HG03045 (cell line): Measurements from ENCODE around the gene MGAT4A.
"Not testable (repeated sequence)": the region's sequence is repeated elsewhere in the genome, so short reads cannot be mapped to it uniquely, and the experiment has no call there.

ENCODE experiments used
- ATAC-seq: cut with Tn5 transposase; IDR thresholded peaks from one replicate; pipeline ENCODE4 v1.9.1; 2021; ENCODE audit warnings: mild to moderate bottlenecking, moderate library complexity; ENCODE audit not compliant: unreplicated experiment

MGAT4A gene

DNA sequence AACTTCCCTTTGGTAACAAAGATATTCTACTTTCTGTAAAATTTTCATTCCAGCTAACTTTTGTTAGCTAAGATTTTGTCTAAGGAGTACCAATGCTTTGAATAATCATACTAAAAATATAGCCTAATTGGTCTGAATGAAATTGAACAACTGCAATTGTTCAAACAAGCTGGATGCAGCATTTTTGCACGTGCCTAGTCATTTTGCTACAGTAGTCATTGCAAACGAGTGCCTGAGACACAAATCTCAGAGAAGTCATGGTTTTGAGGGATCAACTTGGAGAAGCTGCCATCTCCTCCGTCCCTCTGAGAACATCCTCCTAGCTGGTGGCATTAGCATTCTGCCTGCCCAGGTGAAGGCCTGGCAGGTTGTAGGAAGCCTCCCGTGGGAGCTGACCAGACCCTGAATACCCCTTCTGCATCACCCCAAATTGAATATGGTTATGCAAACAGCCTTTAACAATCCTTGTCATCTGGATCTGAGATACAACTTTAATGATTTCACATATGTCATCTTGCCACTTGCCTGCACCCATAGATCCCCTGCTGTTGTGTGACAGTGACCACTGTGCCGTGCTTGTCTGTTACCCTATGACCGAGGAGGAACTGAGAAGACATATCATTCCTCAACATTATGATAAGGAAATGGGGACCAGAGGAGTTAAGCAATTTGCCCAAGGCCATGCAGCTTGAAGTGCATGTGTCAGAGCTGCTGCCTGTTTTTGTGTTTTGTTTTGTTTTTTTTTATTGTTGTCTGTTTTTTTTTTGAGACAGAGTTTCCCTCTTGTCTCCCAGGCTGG lies 29.1 kb upstream of the MGAT4A start:
- no peak for ATAC-seq

DNA sequence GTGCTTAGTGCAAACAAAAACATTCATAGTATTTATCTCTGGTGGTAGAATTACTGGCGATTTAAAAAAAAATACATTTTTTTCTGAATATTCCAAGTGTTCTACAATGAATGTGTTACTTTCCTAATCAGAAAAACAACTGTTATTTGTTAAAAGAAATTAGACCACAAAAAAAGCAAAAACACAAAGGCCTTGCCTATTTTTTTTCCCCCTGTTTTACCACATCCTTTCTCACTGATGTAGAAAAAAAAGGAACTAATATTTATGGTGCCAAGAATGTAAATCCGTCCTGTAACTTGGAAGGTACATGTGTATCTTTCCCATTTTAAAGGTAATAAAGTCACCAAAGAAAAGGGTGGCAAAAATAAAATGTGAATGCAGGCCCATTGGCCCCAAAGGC lies 28.4 kb upstream of the MGAT4A start:
- no peak for ATAC-seq

DNA sequence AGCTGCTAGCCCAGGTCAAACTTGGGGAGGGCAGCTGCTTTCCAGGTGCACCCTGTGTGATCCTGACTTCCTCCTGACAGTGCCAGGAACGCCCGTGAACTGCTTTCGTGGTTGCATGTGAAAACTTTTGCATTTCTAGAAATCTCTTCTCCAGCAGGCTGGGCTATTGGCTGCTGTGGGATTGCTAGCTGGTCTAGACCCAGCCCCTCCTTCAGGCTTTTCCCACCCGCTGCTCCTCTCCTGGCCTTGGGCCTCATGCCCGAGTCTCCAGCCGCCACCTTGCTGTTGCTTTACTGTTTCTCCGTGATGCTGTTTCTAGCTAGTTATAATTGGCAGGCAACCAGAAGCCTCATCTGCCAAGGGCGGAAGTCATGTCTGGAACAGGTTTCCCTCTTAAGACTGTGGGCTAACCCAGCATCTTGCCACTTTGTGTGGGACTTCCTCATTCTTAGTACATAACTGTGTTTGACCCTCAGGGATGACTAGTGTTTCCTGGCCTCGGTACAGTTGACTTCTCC lies 27.0 kb upstream of the MGAT4A start:
- ATAC-seq: peak; percentile 73

DNA sequence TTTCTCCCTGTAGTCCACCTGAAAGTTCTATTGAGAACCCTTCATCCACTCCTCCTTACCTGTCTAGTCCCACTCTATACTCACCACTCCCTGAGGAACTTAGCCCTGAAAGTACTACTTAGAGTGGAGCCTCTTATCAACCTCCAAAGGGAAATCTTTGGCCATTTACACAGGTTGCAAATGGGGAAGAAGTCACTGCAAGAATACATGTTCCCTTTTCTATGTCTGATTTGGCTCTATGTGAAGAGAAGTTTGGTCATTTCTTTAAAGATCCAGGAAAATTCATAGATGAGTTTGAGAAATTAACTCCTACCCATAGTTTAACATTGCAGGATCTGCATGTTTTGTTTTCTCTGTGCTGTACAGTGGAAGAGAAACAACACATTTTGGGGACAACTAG lies 22.9 kb upstream of the MGAT4A start:
- ATAC-seq: no peak

DNA sequence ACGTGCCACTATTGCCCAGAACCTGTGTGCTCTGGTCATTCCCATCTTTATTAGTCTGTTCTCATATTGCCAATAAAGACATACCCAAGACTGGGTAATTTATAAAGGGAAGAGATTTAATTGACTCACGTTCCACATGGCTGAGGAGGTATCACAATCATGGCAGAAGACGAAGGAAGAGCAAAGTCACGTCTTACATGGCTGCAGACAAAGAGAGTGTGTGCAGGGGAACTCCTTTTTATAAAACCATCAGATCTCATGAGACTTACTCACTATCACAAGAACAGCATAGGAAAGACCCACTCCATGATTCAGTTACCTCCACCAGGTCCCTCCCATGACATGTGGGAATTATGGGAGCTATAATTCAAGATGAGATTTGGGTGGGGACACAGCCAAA lies 21.8 kb upstream of the MGAT4A start:
- not testable (repeated sequence) for ATAC-seq

DNA sequence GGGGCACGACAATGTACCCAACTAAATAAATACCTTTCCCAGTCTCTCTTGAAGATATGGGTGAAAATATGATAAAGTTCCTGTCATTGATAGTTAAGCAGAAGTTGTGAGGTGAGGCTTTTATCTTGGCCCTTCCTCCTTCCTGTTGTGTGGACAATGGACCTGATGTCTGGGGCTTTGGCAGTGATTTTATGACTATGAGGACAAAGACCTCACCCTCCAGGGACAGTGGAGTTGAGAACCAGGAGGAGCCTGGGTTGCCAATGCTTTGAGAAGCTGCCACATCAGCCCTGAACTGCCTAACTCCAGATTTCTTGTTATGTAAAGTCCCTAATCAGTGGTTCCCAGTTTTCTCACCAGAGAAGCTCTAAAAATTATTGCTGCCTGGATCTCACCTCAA lies 20.8 kb upstream of the MGAT4A start:
- no peak for ATAC-seq

DNA sequence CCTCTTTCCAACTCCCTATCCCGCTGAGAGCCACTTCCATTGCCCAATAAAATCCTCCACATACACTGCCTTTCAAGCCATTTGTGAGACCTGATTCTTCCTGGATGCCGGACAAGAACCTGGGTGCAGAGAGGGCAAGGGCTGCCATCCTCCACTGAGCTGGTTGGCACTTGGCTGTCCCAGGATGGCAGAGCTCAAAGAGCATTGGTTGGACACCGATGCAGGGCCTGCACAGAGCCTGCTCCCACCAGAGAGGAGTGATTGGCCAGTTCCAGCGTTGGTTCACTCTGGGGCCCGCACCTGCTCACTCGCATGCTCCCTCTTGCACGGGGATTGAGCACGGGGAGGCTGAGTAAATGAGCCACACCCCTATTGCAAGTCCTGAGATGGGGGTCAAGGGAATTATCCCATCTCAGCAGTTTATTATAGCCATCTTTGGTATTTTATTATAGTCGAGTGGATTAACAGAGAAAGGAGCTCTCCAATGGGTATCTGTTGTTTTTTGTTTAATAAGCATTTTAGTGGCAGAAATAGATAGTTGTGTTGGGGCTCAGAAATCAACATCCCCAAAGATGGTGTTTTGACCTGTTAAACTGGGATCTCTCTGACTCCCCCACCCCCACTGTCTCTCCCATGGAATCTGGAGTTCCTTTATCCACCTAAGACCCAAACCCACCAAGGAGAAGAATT lies 19.8 kb upstream of the MGAT4A start:
- ATAC-seq: no peak

DNA sequence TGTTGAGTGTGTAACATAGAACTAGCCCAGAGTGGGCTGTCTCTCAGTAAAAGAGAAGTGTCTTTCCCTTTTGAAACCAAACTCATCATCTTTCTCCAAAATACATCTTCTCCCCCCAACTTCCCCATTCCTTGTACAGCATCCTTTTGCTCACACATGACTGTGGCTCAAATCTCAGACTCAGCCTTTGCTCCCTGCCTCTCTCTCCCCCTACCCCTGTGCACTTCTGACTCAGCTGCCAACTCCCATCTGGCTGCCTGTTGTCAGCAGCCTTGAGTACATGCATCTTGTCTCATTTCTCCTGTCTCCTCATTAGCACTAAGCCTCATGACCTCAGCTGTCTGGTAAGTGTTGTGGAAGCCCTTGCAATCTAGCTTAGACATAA lies 18.1 kb upstream of the MGAT4A start:
- peak; percentile 61 for ATAC-seq

DNA sequence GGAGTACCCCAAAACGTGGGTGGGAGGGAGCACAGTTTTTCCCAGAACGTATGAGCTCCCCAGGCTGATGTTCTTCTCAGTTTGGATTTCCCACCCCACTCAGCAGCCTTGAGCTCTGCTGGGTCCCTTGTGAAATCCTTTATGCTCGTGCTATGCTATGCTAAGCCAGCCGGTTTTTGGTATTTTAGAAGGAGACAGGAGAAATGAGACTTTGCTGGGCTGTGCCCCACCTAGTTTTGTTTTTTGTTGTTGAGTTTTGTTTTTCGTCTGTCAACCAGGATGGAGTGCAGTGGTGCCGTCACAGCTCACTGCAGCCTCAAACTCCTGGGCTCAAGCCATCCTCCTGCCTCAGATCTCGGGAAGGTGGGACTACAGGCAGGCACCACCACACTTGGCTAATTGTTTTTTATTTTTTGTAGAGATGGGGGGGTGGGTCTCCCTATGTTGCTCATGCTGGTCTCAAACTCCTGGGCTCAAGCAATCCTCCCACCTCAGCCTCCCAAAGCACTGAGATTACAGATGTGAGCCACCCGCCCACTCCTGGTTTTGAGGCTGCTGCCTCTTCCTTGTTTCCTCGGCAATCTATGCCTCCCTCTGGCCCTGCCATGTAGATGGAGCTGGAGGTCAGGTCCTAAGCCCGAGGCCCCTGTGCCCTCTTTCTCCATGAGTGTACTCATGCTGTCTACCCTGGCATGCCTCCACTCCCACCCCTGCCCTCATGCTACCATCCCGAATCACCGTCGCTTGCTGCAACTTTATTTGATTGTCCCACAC lies 17.5 kb upstream of the MGAT4A start:
- ATAC-seq: peak; percentile 45

DNA sequence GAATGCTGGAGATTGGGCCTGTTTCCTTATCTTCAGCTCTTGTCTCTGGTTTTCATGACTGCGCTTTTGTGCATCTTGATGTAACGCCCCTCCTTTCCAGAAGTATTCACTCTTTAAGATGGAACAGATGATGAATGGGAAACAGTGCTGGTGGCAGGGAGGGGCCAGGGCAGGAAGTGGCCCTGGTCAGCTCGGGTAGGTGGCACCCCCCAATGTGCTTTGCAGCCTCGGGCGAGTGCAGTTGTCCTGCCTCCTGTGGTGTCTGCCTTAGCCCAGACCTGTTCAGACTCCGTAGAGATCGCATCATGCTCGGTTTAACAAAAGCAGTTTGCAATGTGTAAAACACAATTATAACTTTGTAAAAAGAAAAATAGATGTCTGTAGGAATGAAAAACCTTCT lies 17.0 kb upstream of the MGAT4A start:
- ATAC-seq: no peak

DNA sequence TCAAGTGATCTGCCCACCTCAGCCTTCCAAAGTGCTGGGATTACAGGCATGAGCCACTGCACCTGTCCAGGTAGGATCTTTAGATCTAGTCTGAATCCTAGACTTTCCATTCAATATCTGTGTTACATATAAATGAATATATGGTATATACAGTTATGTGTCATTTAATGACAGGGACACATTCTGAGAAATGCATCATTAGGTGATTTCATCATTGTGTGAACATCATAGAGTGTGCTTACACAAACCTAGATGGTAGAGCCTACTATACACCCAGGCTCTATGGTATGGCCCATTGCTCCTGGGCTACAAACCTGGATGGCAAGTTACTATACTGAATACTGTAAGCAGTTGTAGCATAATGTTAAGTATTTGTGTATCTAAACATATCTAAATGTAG lies 15.5 kb upstream of the MGAT4A start:
- ATAC-seq: no peak

DNA sequence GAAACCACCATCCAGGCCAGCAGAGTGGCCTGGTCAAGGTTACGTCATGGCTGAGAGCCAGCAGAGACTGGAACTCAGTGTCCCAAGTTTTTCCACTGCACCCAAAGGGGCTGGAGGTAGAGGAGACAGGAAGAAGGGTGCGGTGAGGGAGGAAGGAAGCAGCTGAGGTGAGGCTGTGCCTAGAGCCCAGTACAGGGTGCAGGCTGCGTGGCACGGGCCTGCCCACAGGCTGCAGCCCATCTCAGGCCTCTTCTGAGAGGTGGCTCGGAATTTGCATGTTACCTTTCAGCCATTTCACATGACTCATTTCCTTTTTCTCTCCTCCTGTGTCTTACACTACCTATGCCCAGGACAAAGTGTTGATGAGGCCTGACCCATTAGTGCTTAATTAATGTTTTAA lies 13.7 kb upstream of the MGAT4A start:
- ATAC-seq: no peak

DNA sequence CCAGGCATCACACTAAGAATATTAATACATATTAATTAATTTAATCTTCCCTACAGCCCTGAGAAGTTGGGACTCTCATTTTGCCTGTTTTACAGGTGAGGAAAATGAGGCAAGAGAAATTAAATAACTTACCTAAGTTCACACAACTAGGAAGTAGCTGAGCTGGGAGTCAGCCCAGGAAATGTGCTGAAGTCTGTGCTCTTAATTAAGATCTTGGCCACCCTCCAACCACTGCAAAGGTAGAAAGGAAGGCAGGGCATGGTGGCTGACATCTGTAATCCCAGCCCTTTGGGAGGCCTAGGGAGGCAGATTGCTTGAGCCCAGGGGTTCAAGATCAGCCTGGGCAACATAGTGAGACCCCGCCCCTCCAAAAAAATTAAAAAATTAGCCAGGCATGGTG lies 12.9 kb upstream of the MGAT4A start:
- no peak for ATAC-seq

DNA sequence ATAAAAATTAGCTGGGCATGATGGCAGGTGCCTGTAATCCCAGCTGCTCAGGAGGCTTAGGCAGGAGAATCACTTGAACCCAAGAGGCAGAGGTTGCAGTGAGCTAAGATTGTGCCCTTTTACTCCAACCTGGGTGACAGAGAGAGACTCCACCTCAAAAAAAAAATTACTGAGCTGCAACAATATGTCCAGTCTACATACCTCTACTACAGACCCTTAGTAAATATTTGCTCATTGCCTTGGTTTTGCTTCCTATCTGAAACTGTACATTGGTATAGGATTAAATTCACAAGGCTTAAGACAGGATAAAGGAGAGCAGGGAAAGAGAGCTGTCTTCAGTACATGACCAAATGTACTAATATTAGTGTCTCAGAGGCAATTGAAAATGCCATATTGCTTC lies 8.1 kb upstream of the MGAT4A start:
- ATAC-seq: no peak

DNA sequence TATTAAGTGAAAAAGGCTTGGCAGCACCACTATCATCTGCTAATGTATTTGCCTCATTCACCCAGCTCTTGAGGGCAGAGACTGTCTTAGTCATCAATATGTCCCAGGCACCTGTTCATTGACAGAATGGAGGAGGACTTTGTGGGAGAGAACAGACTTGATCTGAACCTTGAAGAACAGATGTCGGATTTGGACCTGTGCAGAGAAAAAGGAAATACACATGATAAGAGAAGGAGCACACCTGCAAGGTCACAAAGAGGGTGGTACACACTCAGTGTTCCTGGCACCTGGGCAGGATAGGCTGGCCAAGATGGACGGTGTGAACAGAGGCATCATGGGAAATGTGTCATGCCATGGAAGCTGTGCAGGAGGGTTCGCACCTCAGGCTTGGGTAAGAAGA lies 7.4 kb upstream of the MGAT4A start:
- no peak for ATAC-seq

DNA sequence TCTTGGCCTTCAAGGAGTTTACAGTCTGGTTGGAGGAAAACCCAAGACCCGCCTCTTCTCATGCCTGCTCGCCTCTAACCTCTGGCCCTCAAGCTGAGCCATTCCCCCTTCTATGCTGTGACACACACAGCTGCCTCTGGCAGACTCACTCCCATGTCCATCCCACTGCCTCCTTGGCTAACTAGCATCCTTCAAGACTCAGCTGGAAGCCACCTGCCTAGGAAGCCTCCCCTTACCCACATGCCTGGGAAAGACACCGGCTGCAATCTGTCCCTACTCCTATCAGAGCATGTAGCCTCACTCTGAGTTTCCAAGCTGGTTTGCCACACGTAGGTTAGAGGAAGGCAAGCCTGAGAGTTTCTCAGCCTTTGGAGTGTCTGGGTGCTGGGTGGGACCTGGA lies 6.9 kb upstream of the MGAT4A start:
- ATAC-seq: no peak

DNA sequence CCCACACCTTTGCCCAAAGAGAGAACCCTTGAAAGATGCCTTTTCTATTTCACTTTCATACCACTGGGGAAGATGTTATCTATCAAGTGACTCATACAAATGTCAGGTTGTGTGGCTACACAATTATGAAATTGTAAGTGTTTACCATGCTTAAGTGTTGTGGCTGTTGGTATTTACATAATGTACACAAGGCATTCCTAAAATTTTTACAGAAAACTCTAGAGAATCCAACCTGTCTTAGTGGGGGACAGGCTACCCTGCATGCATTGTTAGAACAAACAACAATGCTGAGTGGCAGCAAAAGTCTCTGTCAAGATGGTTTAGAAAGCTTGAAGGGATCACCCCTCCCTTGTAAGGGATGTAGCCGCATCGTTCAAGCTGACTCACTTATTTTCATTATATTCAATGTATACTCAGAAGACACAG lies 5.5 kb upstream of the MGAT4A start:
- no peak for ATAC-seq

DNA sequence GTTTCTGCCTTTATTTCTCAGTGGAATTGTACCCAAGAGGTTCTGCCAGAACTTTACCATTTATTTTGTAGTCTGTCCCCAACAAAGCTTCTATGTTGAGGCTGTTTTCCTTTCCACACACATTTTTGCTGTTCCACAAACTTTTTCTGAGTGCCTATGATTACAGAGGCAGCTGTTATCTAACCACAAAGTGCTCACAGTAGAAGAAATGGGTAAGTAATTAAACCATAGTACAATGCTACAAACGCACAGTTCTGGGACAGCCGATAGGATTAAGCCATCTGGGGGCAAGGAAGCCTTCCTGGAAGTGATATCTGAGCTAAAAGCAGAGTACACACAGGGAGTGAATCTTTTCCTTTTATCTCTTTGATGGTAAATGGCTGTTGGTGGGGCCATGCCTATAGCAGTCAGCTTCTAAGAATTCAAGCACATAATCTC lies 3.9 kb upstream of the MGAT4A start:
- ATAC-seq: no peak

DNA sequence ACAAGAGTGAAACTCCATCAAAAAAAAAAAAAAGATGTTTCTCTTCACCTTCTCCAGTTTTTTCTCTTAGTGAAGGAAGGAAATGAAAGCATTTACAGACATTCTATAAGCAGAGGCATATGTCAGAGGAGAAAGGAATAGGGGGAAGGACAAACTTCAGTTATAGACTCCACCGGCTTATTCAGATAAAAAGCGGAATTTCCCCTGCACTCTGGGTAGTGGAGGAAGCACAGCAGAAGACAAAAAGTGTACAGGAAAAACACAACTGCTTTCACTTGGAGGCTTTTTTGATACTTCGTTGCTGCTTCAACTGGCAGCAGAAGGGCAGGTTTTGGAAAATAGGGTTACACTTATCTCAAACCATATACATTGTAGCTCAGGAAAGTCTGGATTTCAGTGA lies 3.2 kb upstream of the MGAT4A start:
- ATAC-seq: no peak

DNA sequence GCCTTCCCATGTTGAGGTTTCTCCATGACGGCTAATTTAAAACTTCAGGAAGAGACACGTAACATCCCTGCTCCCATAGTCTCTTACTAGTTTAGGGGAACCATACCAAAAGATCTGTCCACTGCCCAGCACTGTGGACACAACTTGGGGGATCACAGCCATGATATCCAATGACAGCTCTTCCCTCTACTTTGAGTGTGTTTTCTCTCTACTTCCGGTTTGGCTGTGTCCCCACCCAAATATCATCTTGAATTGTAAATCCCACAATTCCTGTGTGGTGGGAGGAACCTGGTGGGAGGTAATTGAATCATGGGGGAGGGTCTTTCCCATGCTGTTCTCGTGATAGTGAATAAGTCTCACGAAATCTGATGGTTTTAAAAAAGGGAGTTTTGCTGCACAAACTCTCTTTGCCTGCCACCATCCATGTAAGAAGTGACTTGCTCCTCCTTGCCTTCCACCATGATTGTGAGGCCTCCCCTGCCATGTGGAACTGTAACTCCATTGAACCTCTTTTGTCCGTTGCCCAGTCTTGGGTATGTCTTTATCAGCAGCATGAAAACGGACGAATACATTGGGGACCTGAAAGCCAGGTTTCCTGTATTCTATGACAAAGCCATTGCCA lies 1.6 kb upstream of the MGAT4A start:
- no peak for ATAC-seq

DNA sequence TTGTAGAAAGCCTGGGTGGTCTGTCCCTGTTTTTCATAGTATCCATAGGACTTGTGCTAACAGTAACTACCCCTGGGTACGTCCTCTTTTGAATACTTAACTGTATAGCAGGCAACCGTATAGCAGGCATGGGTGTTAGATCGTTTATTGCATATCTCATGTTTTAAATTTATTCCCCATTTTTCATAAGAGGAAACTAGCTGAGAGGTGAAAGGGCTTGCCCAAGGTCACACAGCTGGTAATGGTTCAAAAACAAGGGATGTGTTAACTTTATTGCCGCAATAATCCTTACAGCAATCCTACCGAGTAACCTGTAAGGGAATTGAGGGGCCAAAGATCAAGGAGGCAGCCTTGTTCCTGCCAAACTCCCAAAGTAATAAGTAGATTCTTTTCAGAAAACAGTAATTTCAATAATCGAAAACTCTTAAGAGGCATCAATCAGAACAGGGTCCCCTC lies 990 bp upstream of the MGAT4A start:
- ATAC-seq: no peak
